HUES6 (cell line): ENCODE results near the gene PHF2.

Experiments used
- H3K27ac ChIP-seq: 2 replicates; pipeline ENCODE4 v1.7.0; 2013; ENCODE audit warnings: low read depth, mild to moderate bottlenecking, low read length, inconsistent platforms
- H3K27me3 ChIP-seq: 2 replicates; pipeline ENCODE4 v1.6.1; 2013; ENCODE audit warnings: low read length; ENCODE audit not compliant: control insufficient read depth, insufficient read depth
- H3K36me3 ChIP-seq: 2 replicates; pipeline ENCODE4 v1.6.1; 2013; ENCODE audit warnings: low read length; ENCODE audit not compliant: control insufficient read depth, insufficient read depth
- H3K4me1 ChIP-seq: 2 replicates; pipeline ENCODE4 v1.6.1; 2013; ENCODE audit warnings: low read length; ENCODE audit not compliant: control insufficient read depth, insufficient read depth
- H3K4me3 ChIP-seq: 2 replicates; pipeline ENCODE4 v1.5.1; 2013; ENCODE audit warnings: low read depth, low read length
- H3K9ac ChIP-seq: one replicate; pipeline ENCODE4 v1.6.1; 2013; ENCODE audit warnings: mild to moderate bottlenecking, low read length
- H3K9me3 ChIP-seq: 2 replicates; pipeline ENCODE4 v1.6.1; 2013; ENCODE audit warnings: low read depth, low read length; ENCODE audit not compliant: control insufficient read depth, insufficient read depth

The PHF2 gene

GRCh38 chr9:93725382-93725781, 149.0 kb downstream of the PHF2 start:
- no peaks in the 10 kb centered on the region for H3K4me1 ChIP-seq
- H3K27me3 ChIP-seq = peaks cover 3% of the 10 kb centered on the region; the same call in 1 of the 2 replicates
- H3K27ac ChIP-seq = no peak overlapping the region
- H3K4me3 ChIP-seq = no peak overlapping the region
- H3K9me3 ChIP-seq = peaks cover 14% of the 10 kb centered on the region
- no peak overlapping the region for H3K9ac ChIP-seq
- no peaks in the 10 kb centered on the region for H3K36me3 ChIP-seq

- Histone ChIP-seq H3K4me3 (no peak overlapping the region), H3K27ac (no peak overlapping the region), H3K9me3 (peaks cover 16% of the 10 kb centered on the region), H3K9ac (no peak overlapping the region), H3K4me1 (no peaks in the 10 kb centered on the region), H3K27me3 (no peaks in the 10 kb centered on the region), H3K36me3 (no peaks in the 10 kb centered on the region)
Measured at GRCh38 chr9:93726147-93726546, 149.8 kb downstream of the PHF2 start.
